ENCODE data around the gene GYG2.
"Not testable (repeated sequence)": the region's sequence is repeated elsewhere in the genome, so short reads cannot be mapped to it uniquely, and the experiment has no call there.

The GYG2 gene

DNA sequence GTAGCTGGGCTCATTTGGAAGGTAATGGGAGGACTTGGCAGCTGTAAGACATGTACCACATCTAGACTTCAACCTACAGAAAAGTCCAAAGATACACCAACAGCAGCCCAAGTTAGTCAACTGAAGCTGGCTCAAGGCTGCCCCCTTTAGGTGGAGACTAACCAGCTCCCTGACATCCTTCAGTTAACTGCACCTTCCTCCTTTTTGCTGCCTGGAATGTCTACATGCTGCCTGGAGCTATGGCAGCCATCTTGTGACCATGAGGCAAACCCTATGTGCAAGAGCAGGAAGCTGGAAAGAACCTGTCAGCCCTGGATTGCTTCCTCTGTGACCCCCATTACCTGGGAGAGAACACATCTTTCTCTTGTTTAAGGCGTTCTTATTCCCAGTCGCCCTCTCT, 74.6 kb downstream of the GYG2 start:
- H3K36me3 ChIP-seq (ENCODE audit: control insufficient read depth, insufficient read depth, low read length), result no peaks in the 10 kb centered on the region
- no peaks in the 10 kb centered on the region for H3K27me3 ChIP-seq (ENCODE audit: control insufficient read depth, insufficient read depth, low read length)
- no peak overlapping the region for H3K9ac ChIP-seq (ENCODE audit: low read depth, low read length)
- H3K4me3 ChIP-seq (ENCODE audit: low read depth, low read length), result no peak overlapping the region
- H3K27ac ChIP-seq (ENCODE audit: low read depth, low read length), result no peak overlapping the region
- peaks cover 17% of the 10 kb centered on the region; the same call in 1 of the 2 replicates for H3K9me3 ChIP-seq (ENCODE audit: control insufficient read depth, insufficient read depth, low read length)
- H3K4me1 ChIP-seq (ENCODE audit: control insufficient read depth, insufficient read depth, low read length), result peaks cover 8% of the 10 kb centered on the region

- Histone ChIP-seq H3K36me3 (ENCODE audit: control insufficient read depth, insufficient read depth, low read length) (no peaks in the 10 kb centered on the region), H3K9me3 (ENCODE audit: control insufficient read depth, insufficient read depth, low read length) (peaks cover 17% of the 10 kb centered on the region; the same call in 1 of the 2 replicates), H3K27ac (ENCODE audit: low read depth, low read length) (no peak overlapping the region)
Observed at GRCh38 chrX:2907295-2907694, 78.6 kb downstream of the GYG2 start.

GRCh38 chrX:2908125-2908685, 79.5 kb downstream of the GYG2 start:
- Histone ChIP-seq H3K9me3 (ENCODE audit: control insufficient read depth, insufficient read depth, low read length) (peaks cover 14% of the 10 kb centered on the region; the same call in 1 of the 2 replicates), H3K9ac (ENCODE audit: low read depth, low read length) (no peak overlapping the region), H3K27ac (ENCODE audit: low read depth, low read length) (no peak overlapping the region), H3K27me3 (ENCODE audit: control insufficient read depth, insufficient read depth, low read length) (no peaks in the 10 kb centered on the region), H3K36me3 (ENCODE audit: control insufficient read depth, insufficient read depth, low read length) (no peaks in the 10 kb centered on the region), H3K4me3 (ENCODE audit: low read depth, low read length) (no peak overlapping the region), H3K4me1 (ENCODE audit: control insufficient read depth, insufficient read depth, low read length) (peaks cover 9% of the 10 kb centered on the region)

More at GRCh38 chrX:2907295-2907694, 78.6 kb downstream of the GYG2 start:
- Histone ChIP-seq H3K9ac (ENCODE audit: low read depth, low read length) (no peak overlapping the region), H3K27me3 (ENCODE audit: control insufficient read depth, insufficient read depth, low read length) (no peaks in the 10 kb centered on the region), H3K4me3 (ENCODE audit: low read depth, low read length) (no peak overlapping the region), H3K4me1 (ENCODE audit: control insufficient read depth, insufficient read depth, low read length) (peaks cover under 1% of the 10 kb centered on the region; the same call in 1 of the 2 replicates)

- Histone ChIP-seq H3K9ac (ENCODE audit: low read depth, low read length) (no peak overlapping the region), H3K4me1 (ENCODE audit: control insufficient read depth, insufficient read depth, low read length) (peaks cover 17% of the 10 kb centered on the region), H3K36me3 (ENCODE audit: control insufficient read depth, insufficient read depth, low read length) (no peaks in the 10 kb centered on the region), H3K27me3 (ENCODE audit: control insufficient read depth, insufficient read depth, low read length) (no peaks in the 10 kb centered on the region), H3K27ac (ENCODE audit: low read depth, low read length) (no peak overlapping the region), H3K4me3 (ENCODE audit: low read depth, low read length) (no peak overlapping the region), H3K9me3 (ENCODE audit: control insufficient read depth, insufficient read depth, low read length) (no peaks in the 10 kb centered on the region)
Observed at GRCh38 chrX:2910109-2910508, 81.4 kb downstream of the GYG2 start.

DNA sequence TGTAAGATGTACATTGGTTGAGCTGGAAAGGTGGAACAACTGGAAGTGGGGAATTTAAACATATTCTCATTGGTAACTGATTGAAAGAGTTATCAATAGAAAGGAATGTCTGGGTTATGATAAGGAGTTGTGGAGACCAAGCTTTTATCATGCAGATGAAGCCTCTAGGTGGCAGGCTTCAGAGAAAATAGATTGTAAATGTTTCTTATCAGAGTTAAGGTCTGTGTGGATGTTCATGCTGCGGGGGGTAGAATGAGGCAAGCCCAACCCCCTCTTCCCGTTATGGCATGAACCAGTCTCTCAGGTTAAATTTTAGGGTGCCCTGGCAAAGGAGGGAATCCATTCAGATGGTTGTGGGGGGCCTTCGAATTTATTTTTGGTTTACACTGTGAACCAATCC, 84.4 kb downstream of the GYG2 start:
- Histone ChIP-seq H3K9ac (ENCODE audit: low read depth, low read length) (peak overlapping the region; percentile 35; the same call in 1 of the 2 replicates), H3K36me3 (ENCODE audit: control insufficient read depth, insufficient read depth, low read length) (no peaks in the 10 kb centered on the region), H3K4me1 (ENCODE audit: control insufficient read depth, insufficient read depth, low read length) (peaks cover 17% of the 10 kb centered on the region), H3K27me3 (ENCODE audit: control insufficient read depth, insufficient read depth, low read length) (no peaks in the 10 kb centered on the region), H3K9me3 (ENCODE audit: control insufficient read depth, insufficient read depth, low read length) (no peaks in the 10 kb centered on the region), H3K4me3 (ENCODE audit: low read depth, low read length) (no peak overlapping the region), H3K27ac (ENCODE audit: low read depth, low read length) (peak overlapping the region; percentile 54)

GRCh38 chrX:2917767-2918166, 89.0 kb downstream of the GYG2 start:
- no peaks in the 10 kb centered on the region for H3K27me3 ChIP-seq (ENCODE audit: control insufficient read depth, insufficient read depth, low read length)
- no peak overlapping the region for H3K9ac ChIP-seq (ENCODE audit: low read depth, low read length)
- no peaks in the 10 kb centered on the region for H3K9me3 ChIP-seq (ENCODE audit: control insufficient read depth, insufficient read depth, low read length)
- peaks cover 12% of the 10 kb centered on the region for H3K4me1 ChIP-seq (ENCODE audit: control insufficient read depth, insufficient read depth, low read length)
- no peaks in the 10 kb centered on the region for H3K36me3 ChIP-seq (ENCODE audit: control insufficient read depth, insufficient read depth, low read length)
- no peak overlapping the region for H3K27ac ChIP-seq (ENCODE audit: low read depth, low read length)
- no peak overlapping the region for H3K4me3 ChIP-seq (ENCODE audit: low read depth, low read length)

DNA sequence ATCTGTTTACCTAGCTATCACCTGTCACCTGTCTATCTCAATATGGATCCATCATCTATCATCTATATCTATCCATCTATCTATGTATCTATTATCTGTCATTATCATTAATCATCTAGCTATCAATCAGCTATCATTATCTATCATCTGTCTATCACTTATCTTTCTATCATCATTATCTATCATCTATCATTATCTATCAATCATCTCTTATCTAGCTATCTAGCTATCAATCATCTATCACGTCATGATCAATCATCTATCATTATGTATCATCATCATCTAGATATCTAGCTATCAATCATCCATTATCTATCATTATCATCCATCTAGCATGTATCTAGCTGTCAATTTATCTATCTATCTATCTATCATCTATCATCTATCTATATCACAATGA, 92.5 kb downstream of the GYG2 start:
- Histone ChIP-seq H3K9me3 (ENCODE audit: control insufficient read depth, insufficient read depth, low read length) (no peaks in the 10 kb centered on the region), H3K36me3 (ENCODE audit: control insufficient read depth, insufficient read depth, low read length) (no peaks in the 10 kb centered on the region), H3K4me3 (ENCODE audit: low read depth, low read length) (no peak overlapping the region), H3K4me1 (ENCODE audit: control insufficient read depth, insufficient read depth, low read length) (peaks cover 5% of the 10 kb centered on the region), H3K9ac (ENCODE audit: low read depth, low read length) (no peak overlapping the region), H3K27ac (ENCODE audit: low read depth, low read length) (no peak overlapping the region), H3K27me3 (ENCODE audit: control insufficient read depth, insufficient read depth, low read length) (no peaks in the 10 kb centered on the region)

DNA sequence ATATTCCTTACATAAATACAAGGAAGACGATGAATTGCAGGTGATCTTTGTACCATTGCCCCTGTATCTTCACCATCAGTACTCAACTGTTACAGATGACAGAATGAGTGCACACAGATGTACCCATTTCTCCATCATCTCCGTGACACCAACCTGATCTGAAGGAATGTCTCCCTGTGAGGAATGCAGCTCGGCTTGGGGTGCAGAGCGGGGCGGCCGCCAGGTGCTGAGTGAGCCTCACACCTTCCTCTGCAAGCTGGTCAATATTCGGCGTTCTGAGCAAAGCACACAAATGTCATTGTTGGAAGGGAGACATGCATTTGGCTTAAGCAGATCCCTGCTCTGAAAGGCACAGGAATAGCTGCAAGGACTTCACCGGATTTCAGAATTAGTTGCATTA, 93.0 kb downstream of the GYG2 start:
- no peak overlapping the region for H3K4me3 ChIP-seq (ENCODE audit: low read depth, low read length)
- H3K9me3 ChIP-seq (ENCODE audit: control insufficient read depth, insufficient read depth, low read length), result no peaks in the 10 kb centered on the region
- no peaks in the 10 kb centered on the region for H3K36me3 ChIP-seq (ENCODE audit: control insufficient read depth, insufficient read depth, low read length)
- H3K9ac ChIP-seq (ENCODE audit: low read depth, low read length), result no peak overlapping the region
- peaks cover 11% of the 10 kb centered on the region for H3K4me1 ChIP-seq (ENCODE audit: control insufficient read depth, insufficient read depth, low read length)
- no peak overlapping the region for H3K27ac ChIP-seq (ENCODE audit: low read depth, low read length)
- no peaks in the 10 kb centered on the region for H3K27me3 ChIP-seq (ENCODE audit: control insufficient read depth, insufficient read depth, low read length)

DNA sequence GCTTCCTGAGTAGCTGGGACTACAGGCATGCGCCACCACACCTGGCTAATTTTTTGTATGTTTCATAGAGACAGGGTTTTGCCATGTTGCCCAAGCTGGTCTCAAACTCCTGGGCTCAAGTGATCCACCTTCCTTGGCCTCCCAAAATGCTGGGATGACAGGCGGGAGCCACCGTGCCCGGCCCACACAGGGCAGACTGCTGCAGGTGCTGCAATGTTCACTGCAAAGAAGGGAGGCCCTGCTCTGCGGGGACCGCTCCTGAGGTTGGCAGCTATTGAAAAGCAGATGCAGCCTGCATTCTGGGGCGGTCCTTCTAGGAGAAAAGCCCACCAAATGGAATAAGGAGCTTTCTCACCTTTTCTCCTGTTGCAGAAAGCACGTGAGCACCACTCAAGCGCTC, 95.4 kb downstream of the GYG2 start:
- no peak overlapping the region for H3K4me3 ChIP-seq (ENCODE audit: low read depth, low read length)
- no peak overlapping the region for H3K9ac ChIP-seq (ENCODE audit: low read depth, low read length)
- H3K36me3 ChIP-seq (ENCODE audit: control insufficient read depth, insufficient read depth, low read length), result no peaks in the 10 kb centered on the region
- H3K4me1 ChIP-seq (ENCODE audit: control insufficient read depth, insufficient read depth, low read length), result peaks cover 17% of the 10 kb centered on the region
- H3K27ac ChIP-seq (ENCODE audit: low read depth, low read length), result no peak overlapping the region
- no peaks in the 10 kb centered on the region for H3K9me3 ChIP-seq (ENCODE audit: control insufficient read depth, insufficient read depth, low read length)
- H3K27me3 ChIP-seq (ENCODE audit: control insufficient read depth, insufficient read depth, low read length), result no peaks in the 10 kb centered on the region

DNA sequence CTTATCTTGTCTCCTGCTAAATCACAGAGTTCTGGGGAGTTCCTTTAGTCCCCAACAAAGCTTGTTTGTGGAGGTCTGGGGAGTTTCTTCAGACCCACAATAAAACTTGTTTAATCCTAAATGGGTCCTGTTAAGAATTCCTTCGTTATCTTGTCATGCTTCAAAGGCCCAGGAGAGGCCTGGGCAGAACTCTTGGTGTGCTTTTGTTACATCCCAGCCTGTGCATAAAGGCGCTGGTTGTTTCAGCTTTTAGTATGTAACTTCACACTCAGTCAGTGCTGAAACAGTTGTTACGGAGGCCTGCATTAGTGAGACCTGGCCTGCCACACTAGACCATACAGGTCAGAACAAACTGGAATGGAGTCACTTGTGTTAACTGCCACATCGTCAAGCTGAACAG, 97.5 kb downstream of the GYG2 start:
- H3K9ac ChIP-seq (ENCODE audit: low read depth, low read length); H3K27me3 ChIP-seq (ENCODE audit: control insufficient read depth, insufficient read depth, low read length); H3K4me3 ChIP-seq (ENCODE audit: low read depth, low read length); H3K36me3 ChIP-seq (ENCODE audit: control insufficient read depth, insufficient read depth, low read length); H3K9me3 ChIP-seq (ENCODE audit: control insufficient read depth, insufficient read depth, low read length): not testable (repeated sequence)
- H3K4me1 ChIP-seq (ENCODE audit: control insufficient read depth, insufficient read depth, low read length), result peaks cover 33% of the 10 kb centered on the region
- peak overlapping the region; percentile 55 for H3K27ac ChIP-seq (ENCODE audit: low read depth, low read length)

- no peaks in the 10 kb centered on the region for H3K36me3 ChIP-seq (ENCODE audit: control insufficient read depth, insufficient read depth, low read length)
- H3K27me3 ChIP-seq (ENCODE audit: control insufficient read depth, insufficient read depth, low read length), result no peaks in the 10 kb centered on the region
- H3K9me3 ChIP-seq (ENCODE audit: control insufficient read depth, insufficient read depth, low read length), result no peaks in the 10 kb centered on the region
- peak overlapping the region; percentile 55 for H3K27ac ChIP-seq (ENCODE audit: low read depth, low read length)
- H3K4me3 ChIP-seq (ENCODE audit: low read depth, low read length), result no peak overlapping the region
- H3K9ac ChIP-seq (ENCODE audit: low read depth, low read length), result no peak overlapping the region
- peaks cover 35% of the 10 kb centered on the region for H3K4me1 ChIP-seq (ENCODE audit: control insufficient read depth, insufficient read depth, low read length)
Observed at GRCh38 chrX:2926664-2927275, 98.0 kb downstream of the GYG2 start.
